Breast epithelium (tissue), 4 donors: ENCODE results near the gene ASCC3. TPM values are rescaled to one million over a fixed set of nuclear protein-coding genes. Genes with fewer than 3 reads are reported as not detected.

Source experiments
- DNase-seq, 2 donors: peaks; one replicate each; pipeline ENCODE4 v3.0.0-alpha.2; 2019; ENCODE audit warnings: low spot score in 2 of 2
- H3K27ac ChIP-seq, 2 donors: fragments of 200-600 bp; sonication (generic) in 1 of 2; one replicate each; pipeline ENCODE4 v1.5.1; 2016 to 2019; ENCODE audit warnings: mild to moderate bottlenecking in 1 of 2
- H3K27me3 ChIP-seq, 2 donors: fragments of 200-600 bp; sonication (generic) in 1 of 2; one replicate each; pipeline versions ENCODE4 v1.5.1 to v1.6.0; 2017 to 2019; ENCODE audit warnings: control low read depth in 1 of 2, mild to moderate bottlenecking in 1 of 2
- H3K36me3 ChIP-seq: fragments of 200-600 bp; one replicate; pipeline ENCODE4 v1.5.1; 2019
- H3K4me1 ChIP-seq, 2 donors: fragments of 200-600 bp; sonication (generic); one replicate each; pipeline ENCODE4 v1.5.1; 2016 to 2019; ENCODE audit warnings: control low read depth in 1 of 2
- H3K4me3 ChIP-seq, 3 donors: fragments of 200-600 bp; sonication (generic); 1 replicate in 2 of 3; 2 replicates in 1 of 3; pipeline ENCODE4 v1.5.1; 2016 to 2019; ENCODE audit warnings: mild to moderate bottlenecking in 3 of 3, moderate library complexity in 2 of 3
- H3K9me3 ChIP-seq, 2 donors: fragments of 200-600 bp; sonication (generic) in 1 of 2; one replicate each; pipeline ENCODE4 v1.5.1; 2016 to 2019; ENCODE audit warnings: control low read depth in 1 of 2
- POLR2A ChIP-seq: fragments of 450-650 bp; IDR thresholded peaks from one replicate; pipeline ENCODE4 v1.6.1; 2016; ENCODE audit warnings: antibody characterized with exemption, mild to moderate bottlenecking, moderate library complexity
- POLR2AphosphoS5 ChIP-seq, 3 donors: sonication (generic); formaldehyde crosslinking; IDR thresholded peaks; one replicate each; pipeline ENCODE4 v1.6.1; 2017; ENCODE audit warnings: antibody characterized with exemption in 3 of 3
- intact Hi-C: fragments of 100-400 bp; cut with DNase I; formaldehyde crosslinking; loops from one replicate; pipeline ENCODE4 v1.15.1; 2023; ENCODE audit warnings: low total_unique reads
- total RNA-seq, 3 donors: library from RNA; depleted of rRNA; stranded (reverse); fragments of >200 nt; gene quantifications; one replicate each; pipeline ENCODE4 v1.1.0, GENCODE V29; 2016
- TF ChIP-seq, protein P1 (sequence below), 3 donors: fragments of 450-650 bp; IDR thresholded peaks; one replicate each; pipeline ENCODE4 v1.5.1; 2016 to 2017; ENCODE audit warnings: antibody characterized with exemption in 3 of 3, mild to moderate bottlenecking in 3 of 3, moderate library complexity in 3 of 3

ASCC3 gene
- total RNA-seq, 3 donors from 2014 or later, result 23.5 to 49.3 (median 44.6) TPM

DNA sequence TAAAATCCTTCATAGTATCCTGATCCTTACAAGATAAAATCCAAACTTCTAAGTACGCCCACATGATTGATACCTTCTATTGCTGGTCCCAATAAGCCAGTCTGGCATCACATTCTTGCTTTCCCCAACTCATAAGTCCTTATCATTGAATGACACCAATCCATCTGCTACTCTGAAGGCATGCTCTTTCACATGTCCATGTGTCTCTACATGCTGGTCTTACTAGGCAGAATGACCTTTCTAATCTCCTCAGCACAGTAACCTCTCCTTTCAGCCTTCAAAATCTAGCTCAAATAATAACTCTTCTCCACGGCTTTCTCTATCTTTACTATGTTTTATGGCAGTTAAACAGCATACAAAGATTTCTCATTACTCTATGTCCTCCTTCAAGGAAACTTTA is 71.1 kb downstream of the ASCC3 start:
- no peaks in the 10 kb centered on the region for H3K36me3 ChIP-seq
- no peak overlapping the region for H3K4me3 ChIP-seq
- H3K27me3 ChIP-seq, result no peaks in the 10 kb centered on the region
- DNase-seq, result no peak
- TF ChIP-seq POLR2A, result no peak
- TF ChIP-seq, protein P1, sequence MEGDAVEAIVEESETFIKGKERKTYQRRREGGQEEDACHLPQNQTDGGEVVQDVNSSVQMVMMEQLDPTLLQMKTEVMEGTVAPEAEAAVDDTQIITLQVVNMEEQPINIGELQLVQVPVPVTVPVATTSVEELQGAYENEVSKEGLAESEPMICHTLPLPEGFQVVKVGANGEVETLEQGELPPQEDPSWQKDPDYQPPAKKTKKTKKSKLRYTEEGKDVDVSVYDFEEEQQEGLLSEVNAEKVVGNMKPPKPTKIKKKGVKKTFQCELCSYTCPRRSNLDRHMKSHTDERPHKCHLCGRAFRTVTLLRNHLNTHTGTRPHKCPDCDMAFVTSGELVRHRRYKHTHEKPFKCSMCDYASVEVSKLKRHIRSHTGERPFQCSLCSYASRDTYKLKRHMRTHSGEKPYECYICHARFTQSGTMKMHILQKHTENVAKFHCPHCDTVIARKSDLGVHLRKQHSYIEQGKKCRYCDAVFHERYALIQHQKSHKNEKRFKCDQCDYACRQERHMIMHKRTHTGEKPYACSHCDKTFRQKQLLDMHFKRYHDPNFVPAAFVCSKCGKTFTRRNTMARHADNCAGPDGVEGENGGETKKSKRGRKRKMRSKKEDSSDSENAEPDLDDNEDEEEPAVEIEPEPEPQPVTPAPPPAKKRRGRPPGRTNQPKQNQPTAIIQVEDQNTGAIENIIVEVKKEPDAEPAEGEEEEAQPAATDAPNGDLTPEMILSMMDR (IDR thresholded peaks at IDR 0.05), result no peak
- no peak for TF ChIP-seq POLR2AphosphoS5 (IDR thresholded peaks at IDR 0.05)
- H3K9me3 ChIP-seq, result no peaks in the 10 kb centered on the region
- intact Hi-C loops, result no loop called here
- no peak overlapping the region for H3K27ac ChIP-seq
- H3K4me1 ChIP-seq, result no peaks in the 10 kb centered on the region

DNA sequence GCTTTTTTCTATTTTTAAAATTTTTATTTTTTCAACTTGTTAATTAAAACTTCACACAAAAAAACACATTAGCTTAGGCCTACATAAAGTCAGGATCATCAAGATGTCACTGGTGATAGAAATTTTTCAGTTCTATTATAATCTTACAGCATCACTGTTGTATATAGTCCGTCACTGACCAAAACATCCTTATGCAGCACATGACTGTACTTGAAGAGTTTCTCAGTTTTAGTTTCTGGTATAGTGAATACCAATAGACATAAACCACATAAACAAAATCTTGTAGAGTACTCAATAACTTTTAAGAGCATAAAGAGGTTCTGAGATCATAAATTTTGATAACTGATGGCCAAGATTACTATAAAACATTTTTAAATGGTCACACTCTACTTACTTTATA is 71.8 kb downstream of the ASCC3 start:
- Histone ChIP-seq H3K4me1 (no peaks in the 10 kb centered on the region), H3K36me3 (no peaks in the 10 kb centered on the region), H3K9me3 (no peaks in the 10 kb centered on the region), H3K27me3 (no peaks in the 10 kb centered on the region), H3K4me3 (no peak overlapping the region), H3K27ac (no peak overlapping the region)
- no peak for DNase-seq
- intact Hi-C loops, result no loop called here
- TF ChIP-seq POLR2A (no peak), POLR2AphosphoS5 (IDR thresholded peaks at IDR 0.05) (no peak)
- TF ChIP-seq, protein P1 (IDR thresholded peaks at IDR 0.05), result no peak

DNA sequence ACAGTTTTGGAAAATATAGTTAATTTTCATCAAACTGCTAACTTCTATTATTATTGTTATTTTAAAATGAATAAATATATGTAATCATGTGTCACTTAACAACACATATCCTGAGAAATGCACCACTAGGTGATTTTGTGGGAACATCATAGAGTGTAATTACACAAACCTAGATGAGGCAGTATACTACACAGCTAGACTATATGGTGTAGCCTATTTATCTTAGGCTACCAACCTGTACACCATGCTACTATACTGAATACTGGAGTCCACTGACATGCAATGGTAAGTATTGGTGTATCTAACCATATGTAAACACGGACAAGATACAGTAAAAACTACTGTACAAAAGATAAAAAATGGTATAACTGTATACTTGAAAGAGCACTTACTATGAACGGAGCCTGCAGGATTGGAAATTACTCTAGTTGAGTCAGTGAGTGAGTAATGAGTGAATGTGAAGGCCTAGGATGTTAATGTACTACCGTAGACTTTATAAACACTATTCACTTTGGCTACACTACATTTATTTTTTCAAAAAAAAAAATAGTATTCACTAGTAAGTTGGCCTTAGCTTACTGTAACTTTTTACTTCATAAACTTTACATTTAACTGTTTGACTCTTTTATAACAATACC is 72.4 kb downstream of the ASCC3 start:
- Histone ChIP-seq H3K9me3 (no peaks in the 10 kb centered on the region), H3K4me3 (no peak overlapping the region), H3K27me3 (no peaks in the 10 kb centered on the region), H3K27ac (no peak overlapping the region), H3K36me3 (no peaks in the 10 kb centered on the region), H3K4me1 (no peaks in the 10 kb centered on the region)
- TF ChIP-seq, protein P1 (IDR thresholded peaks at IDR 0.05), result no peak
- TF ChIP-seq POLR2A (no peak), POLR2AphosphoS5 (IDR thresholded peaks at IDR 0.05) (no peak)
- DNase-seq, result no peak
- intact Hi-C loops, result no loop called here

DNA sequence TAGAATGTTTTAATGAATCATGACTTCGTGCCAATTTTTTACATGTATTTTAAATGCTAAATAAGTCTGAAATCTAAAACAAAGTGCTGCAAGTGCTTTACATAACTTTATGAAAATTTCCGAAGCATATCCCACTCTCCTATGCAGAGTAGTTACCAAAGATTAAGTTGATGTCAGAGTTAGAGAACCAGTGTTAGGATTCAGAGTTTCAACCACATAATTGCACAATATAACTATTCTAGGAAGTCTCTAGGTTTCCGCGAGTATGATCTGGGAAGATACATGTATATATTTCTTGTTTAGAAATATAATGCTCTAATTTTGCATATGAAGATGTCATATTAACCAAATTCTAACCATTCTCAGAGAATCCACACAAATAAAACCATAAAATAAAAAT is 74.8 kb downstream of the ASCC3 start:
- Histone ChIP-seq H3K27me3 (no peaks in the 10 kb centered on the region), H3K36me3 (no peaks in the 10 kb centered on the region), H3K9me3 (no peaks in the 10 kb centered on the region), H3K4me1 (peaks cover 0 to 5% of the 10 kb centered on the region in 2 donors), H3K4me3 (no peak overlapping the region), H3K27ac (no peak overlapping the region)
- intact Hi-C loops, result no loop called here
- DNase-seq, result no peak
- no peak for TF ChIP-seq POLR2A
- TF ChIP-seq POLR2AphosphoS5 (IDR thresholded peaks at IDR 0.05), result no peak
- TF ChIP-seq, protein P1 (IDR thresholded peaks at IDR 0.05), result no peak

DNA sequence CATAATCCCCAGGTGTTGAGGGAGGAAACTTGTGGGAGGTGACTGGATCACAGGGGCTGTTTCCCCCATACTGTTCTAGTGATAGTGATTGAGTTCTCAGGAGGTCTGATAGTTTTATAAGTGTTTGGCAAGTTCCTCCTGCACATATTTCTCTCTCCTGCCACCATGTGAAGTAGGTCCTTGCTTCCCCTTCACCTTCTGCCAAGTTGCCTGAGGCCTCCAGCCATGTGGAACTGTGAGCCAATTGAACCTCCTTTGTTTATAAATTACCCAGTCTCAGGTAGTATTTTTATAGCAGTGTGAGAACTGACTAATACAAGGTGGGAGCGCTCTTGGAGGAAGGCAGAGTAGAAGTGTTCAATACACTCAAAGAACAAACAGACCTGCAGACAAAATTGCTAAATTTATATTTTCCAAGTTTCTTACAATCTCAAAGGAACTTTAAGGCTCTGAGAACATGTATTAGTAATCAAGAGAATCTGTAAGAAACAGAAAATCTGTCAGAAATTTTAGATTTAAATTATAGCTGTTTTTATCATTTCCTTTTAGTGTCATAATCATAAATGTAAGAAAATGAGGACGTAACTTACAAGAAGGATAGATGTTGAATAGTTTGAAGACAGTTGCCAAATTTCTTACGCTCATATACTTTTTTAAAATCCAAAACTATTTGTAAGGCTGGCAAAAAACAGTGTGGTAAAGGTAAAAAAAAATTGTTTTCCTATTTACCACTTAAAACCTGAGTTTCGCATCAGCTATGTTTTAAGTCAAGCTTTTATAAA is 77.7 kb downstream of the ASCC3 start:
- no peak overlapping the region for H3K4me3 ChIP-seq
- H3K27ac ChIP-seq, result no peak overlapping the region
- DNase-seq, result no peak
- no peaks in the 10 kb centered on the region for H3K27me3 ChIP-seq
- intact Hi-C loops, result loop anchor here (5.0 kb wide), 2 partner anchors 284 to 551 kb away; no protein-coding TSS in a partner anchor
- TF ChIP-seq POLR2A (no peak), POLR2AphosphoS5 (IDR thresholded peaks at IDR 0.05) (no peak)
- TF ChIP-seq, protein P1 (IDR thresholded peaks at IDR 0.05), result no peak
- peaks cover under 1% of the 10 kb centered on the region for H3K36me3 ChIP-seq
- H3K9me3 ChIP-seq, result no peaks in the 10 kb centered on the region
- H3K4me1 ChIP-seq, result peaks cover 0 to 5% of the 10 kb centered on the region in 2 donors
